Measurements from ENCODE around the gene SLC7A1. TPM values are rescaled to one million over a fixed set of nuclear protein-coding genes. Genes with fewer than 3 reads are reported as not detected.

SLC7A1 gene
- total RNA-seq, 1 experiment from 2014 or later: 62.8 TPM

GRCh38 chr13:29619995-29620394, 24.5 kb upstream of the SLC7A1 start:
- Histone ChIP-seq H3K4me2 (no peak overlapping the region), H2AFZ (no peak overlapping the region), H3K4me3 (no peak overlapping the region), H3K9me3 (ENCODE audit: insufficient read depth, low read depth) (no peaks in the 10 kb centered on the region; the same call in 1 of the 2 replicates), H3K9me2 (ENCODE audit: insufficient read depth) (no peaks in the 10 kb centered on the region), H3K27ac (no peak overlapping the region), H3K36me3 (ENCODE audit: low read depth) (no peaks in the 10 kb centered on the region), H4K20me1 (ENCODE audit: insufficient read depth) (no peaks in the 10 kb centered on the region), H3F3A (ENCODE audit: insufficient read depth, low read depth) (no peaks in the 10 kb centered on the region), H3K4me1 (replicated peaks; ENCODE audit: insufficient read depth) (no peaks in the 10 kb centered on the region), H3K27me3 (ENCODE audit: insufficient read depth, low read depth) (peaks cover 5% of the 10 kb centered on the region; the same call in 1 of the 2 replicates), H3K79me2 (ENCODE audit: low read depth) (no peaks in the 10 kb centered on the region)
- DNase-seq: no peak
- intact Hi-C loops (cut with micrococcal nuclease; ENCODE audit: unreplicated experiment): no loop called here
- ChIA-PET CTCF (no interaction called here), POLR2A (ENCODE audit: unreplicated experiment) (no interaction called here)
- BruUV-seq (replicated peaks): no TSS peak
- TF ChIP-seq EZH2 (IDR thresholded peaks at IDR 0.05; ENCODE audit: low read depth): no peak
- TF ChIP-seq, protein P1, sequence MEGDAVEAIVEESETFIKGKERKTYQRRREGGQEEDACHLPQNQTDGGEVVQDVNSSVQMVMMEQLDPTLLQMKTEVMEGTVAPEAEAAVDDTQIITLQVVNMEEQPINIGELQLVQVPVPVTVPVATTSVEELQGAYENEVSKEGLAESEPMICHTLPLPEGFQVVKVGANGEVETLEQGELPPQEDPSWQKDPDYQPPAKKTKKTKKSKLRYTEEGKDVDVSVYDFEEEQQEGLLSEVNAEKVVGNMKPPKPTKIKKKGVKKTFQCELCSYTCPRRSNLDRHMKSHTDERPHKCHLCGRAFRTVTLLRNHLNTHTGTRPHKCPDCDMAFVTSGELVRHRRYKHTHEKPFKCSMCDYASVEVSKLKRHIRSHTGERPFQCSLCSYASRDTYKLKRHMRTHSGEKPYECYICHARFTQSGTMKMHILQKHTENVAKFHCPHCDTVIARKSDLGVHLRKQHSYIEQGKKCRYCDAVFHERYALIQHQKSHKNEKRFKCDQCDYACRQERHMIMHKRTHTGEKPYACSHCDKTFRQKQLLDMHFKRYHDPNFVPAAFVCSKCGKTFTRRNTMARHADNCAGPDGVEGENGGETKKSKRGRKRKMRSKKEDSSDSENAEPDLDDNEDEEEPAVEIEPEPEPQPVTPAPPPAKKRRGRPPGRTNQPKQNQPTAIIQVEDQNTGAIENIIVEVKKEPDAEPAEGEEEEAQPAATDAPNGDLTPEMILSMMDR (conservative IDR thresholded peaks at IDR 0.05): no peak

GRCh38 chr13:29613101-29613500, 17.6 kb upstream of the SLC7A1 start:
- no peaks in the 10 kb centered on the region for H3K36me3 ChIP-seq (ENCODE audit: low read depth)
- H3K4me1 ChIP-seq (replicated peaks; ENCODE audit: insufficient read depth): no peaks in the 10 kb centered on the region
- ChIA-PET CTCF (no interaction called here), POLR2A (ENCODE audit: unreplicated experiment) (no interaction called here)
- no peak overlapping the region for H3K4me3 ChIP-seq
- TF ChIP-seq, protein P1 (conservative IDR thresholded peaks at IDR 0.05): no peak
- no peak for TF ChIP-seq EZH2 (IDR thresholded peaks at IDR 0.05; ENCODE audit: low read depth)
- DNase-seq: no peak
- no peak overlapping the region for H2AFZ ChIP-seq
- H3K4me2 ChIP-seq: no peak overlapping the region
- H3K9me2 ChIP-seq (ENCODE audit: insufficient read depth): no peaks in the 10 kb centered on the region
- no peaks in the 10 kb centered on the region for H3F3A ChIP-seq (ENCODE audit: insufficient read depth, low read depth)
- H3K27me3 ChIP-seq (ENCODE audit: insufficient read depth, low read depth): peaks cover 16% of the 10 kb centered on the region; the same call in 1 of the 2 replicates
- H4K20me1 ChIP-seq (ENCODE audit: insufficient read depth): no peaks in the 10 kb centered on the region
- intact Hi-C loops (cut with micrococcal nuclease; ENCODE audit: unreplicated experiment): no loop called here
- H3K79me2 ChIP-seq (ENCODE audit: low read depth): no peaks in the 10 kb centered on the region
- H3K27ac ChIP-seq: no peak overlapping the region
- BruUV-seq (replicated peaks): no TSS peak
- H3K9me3 ChIP-seq (ENCODE audit: insufficient read depth, low read depth): no peaks in the 10 kb centered on the region; the same call in 1 of the 2 replicates

DNA sequence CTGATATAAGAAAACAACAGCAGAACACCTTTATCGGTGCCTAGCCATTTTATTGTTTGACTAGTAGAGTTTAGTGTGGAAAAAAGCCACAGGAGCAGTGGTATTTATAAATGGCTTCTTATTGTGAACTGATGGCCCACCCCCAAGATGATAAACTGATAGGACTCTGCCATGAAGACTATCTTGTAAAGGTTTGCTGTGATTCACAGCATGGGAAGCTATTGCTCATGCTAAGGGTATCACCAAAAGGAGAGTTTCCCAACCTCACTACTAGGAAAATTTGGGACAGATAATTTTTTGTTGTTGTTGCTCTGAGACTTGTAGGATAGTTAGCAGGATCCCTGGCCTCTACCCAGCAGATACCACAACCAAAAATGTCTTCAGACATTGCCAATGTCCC, 12.0 kb upstream of the SLC7A1 start:
- no peak overlapping the region for H2AFZ ChIP-seq
- H3K4me3 ChIP-seq: no peak overlapping the region
- TF ChIP-seq, protein P1 (conservative IDR thresholded peaks at IDR 0.05): no peak
- TF ChIP-seq EZH2 (IDR thresholded peaks at IDR 0.05; ENCODE audit: low read depth): no peak
- no peaks in the 10 kb centered on the region for H3K36me3 ChIP-seq (ENCODE audit: low read depth)
- H4K20me1 ChIP-seq (ENCODE audit: insufficient read depth): no peaks in the 10 kb centered on the region
- no peaks in the 10 kb centered on the region for H3K4me1 ChIP-seq (replicated peaks; ENCODE audit: insufficient read depth)
- no peak for DNase-seq
- ChIA-PET POLR2A (ENCODE audit: unreplicated experiment) (no interaction called here), CTCF (interaction anchor here (0.7 kb wide), 1 partner anchor 235 kb away, joined by 4 read pairs; no protein-coding TSS in a partner anchor)
- H3K9me3 ChIP-seq (ENCODE audit: insufficient read depth, low read depth): no peaks in the 10 kb centered on the region
- no peak overlapping the region for H3K4me2 ChIP-seq
- H3K27me3 ChIP-seq (ENCODE audit: insufficient read depth, low read depth): peaks cover 6% of the 10 kb centered on the region; the same call in 1 of the 2 replicates
- no peaks in the 10 kb centered on the region for H3K9me2 ChIP-seq (ENCODE audit: insufficient read depth)
- intact Hi-C loops (cut with micrococcal nuclease; ENCODE audit: unreplicated experiment): no loop called here
- no TSS peak for BruUV-seq (replicated peaks)
- no peaks in the 10 kb centered on the region for H3F3A ChIP-seq (ENCODE audit: insufficient read depth, low read depth)
- H3K79me2 ChIP-seq (ENCODE audit: low read depth): no peaks in the 10 kb centered on the region
- no peak overlapping the region for H3K27ac ChIP-seq
